Measurements from ENCODE around the gene PPP1R17. TPM values are rescaled to one million over a fixed set of nuclear protein-coding genes. Genes with fewer than 3 reads are reported as not detected.

Gene PPP1R17
- polyA plus RNA-seq, 1 donor from 2014 or later, result not detected

DNA sequence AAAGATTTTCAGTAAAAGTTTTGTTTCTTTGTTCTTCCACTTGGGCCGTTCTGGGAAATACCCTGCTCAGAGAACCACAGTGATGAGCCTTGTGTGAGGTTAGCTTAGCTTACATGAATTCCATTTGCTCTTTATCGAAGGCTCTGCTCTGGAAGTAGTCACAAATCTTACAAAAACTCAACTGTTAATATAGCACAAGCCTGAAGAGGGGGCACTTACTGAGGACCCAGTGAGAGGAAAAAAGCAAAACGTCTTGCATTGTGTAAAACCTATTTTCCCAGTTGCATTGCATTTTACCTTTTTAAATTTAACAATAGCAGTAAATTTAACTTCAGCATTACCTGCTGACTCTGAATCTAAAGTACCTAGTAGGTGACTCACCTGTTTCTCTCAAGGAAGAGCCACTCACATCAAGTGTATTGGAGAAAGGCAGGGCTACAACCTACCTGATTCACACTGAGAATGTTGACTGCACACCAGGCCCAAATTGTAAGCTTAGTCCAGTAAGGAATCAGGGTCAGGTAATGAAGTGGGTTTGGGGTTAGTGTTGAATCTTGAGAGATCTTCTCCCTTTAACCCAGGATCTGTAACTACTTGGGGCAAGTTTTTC, 42.3 kb downstream of the PPP1R17 start:
- no peak overlapping the region for H3K27ac Mint-ChIP-seq
- H3K9me3 Mint-ChIP-seq, result no peaks in the 10 kb centered on the region
- no peaks in the 10 kb centered on the region for H3K27me3 Mint-ChIP-seq
- H3K4me1 Mint-ChIP-seq, result no peaks in the 10 kb centered on the region
- H3K36me3 Mint-ChIP-seq, result peaks cover 2% of the 10 kb centered on the region
- H3K4me3 Mint-ChIP-seq, result no peak overlapping the region

GRCh38 chr7:31734456-31734855, 47.4 kb downstream of the PPP1R17 start:
- no peaks in the 10 kb centered on the region for H3K9me3 Mint-ChIP-seq
- no peak overlapping the region for H3K4me3 Mint-ChIP-seq
- peaks cover 7% of the 10 kb centered on the region for H3K27me3 Mint-ChIP-seq
- H3K4me1 Mint-ChIP-seq, result no peaks in the 10 kb centered on the region
- no peaks in the 10 kb centered on the region for H3K36me3 Mint-ChIP-seq
- H3K27ac Mint-ChIP-seq, result no peak overlapping the region

DNA sequence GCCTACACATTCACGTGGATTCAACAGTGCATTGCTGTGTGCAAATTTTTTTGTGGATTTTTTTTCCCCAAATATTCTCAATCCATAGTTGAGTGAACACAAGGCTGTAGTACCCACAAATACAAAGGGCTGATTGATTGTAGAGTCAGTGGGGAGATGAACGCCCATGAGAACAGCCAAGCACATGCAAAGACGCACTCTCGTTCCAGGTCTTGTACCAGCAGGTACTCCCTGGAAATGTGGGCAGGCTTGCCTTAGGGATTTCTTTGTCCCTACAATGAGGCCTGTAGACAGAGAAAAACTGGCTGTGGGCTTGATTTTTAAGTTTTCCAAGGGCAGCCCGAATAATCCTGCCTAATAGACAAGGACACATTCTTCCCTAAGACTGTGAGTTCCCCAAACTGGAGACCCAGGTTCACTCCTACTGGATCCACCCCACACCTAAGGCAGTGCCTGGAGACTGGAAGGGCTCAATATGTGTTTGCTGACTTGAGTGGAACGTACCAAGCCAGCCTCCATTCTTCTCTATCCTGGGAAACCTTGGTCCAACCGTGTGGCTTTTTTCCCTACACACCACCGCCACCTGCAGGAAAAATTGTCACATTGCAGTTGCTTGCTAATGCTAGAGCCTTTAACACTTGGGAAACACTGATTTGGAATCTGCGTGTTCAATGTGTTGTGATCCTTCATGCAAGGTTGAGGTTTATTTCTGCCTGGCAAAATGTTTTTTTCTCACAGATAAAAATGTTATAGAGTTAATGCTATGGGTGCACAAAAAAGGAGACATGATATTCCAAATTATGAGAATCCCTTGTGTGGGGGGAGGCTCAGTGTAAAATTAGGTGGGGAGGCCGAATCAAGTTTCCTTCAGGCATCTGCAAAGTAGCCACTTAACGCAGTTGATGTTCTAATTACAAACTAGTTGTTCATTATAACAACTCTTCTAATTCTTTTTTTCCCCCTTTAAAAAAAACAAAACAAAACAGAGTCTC, 49.3 kb downstream of the PPP1R17 start:
- H3K4me1 Mint-ChIP-seq, result no peaks in the 10 kb centered on the region
- no peak overlapping the region for H3K4me3 Mint-ChIP-seq
- H3K9me3 Mint-ChIP-seq, result no peaks in the 10 kb centered on the region
- H3K36me3 Mint-ChIP-seq, result no peaks in the 10 kb centered on the region
- peaks cover 7% of the 10 kb centered on the region for H3K27me3 Mint-ChIP-seq
- H3K27ac Mint-ChIP-seq, result no peak overlapping the region

DNA sequence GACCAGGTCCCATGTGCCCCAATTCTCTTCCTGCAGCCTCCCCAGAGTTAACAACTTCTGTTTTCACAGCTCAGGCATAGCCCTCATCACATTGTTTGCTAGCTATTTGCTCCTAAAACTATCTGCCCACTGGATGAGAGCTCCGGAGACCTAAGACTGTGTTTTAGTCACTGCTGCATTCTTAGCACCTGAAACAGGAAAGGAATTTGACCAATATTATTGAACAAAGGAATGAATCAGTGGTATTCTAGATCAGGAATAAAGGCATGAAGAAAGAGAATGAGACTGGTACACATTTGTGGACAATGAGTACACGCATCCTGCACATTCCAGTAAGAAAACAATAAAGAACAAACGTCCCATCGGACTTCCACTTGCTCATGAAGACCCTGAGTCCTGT, 54.8 kb downstream of the PPP1R17 start:
- H3K27ac Mint-ChIP-seq, result no peak overlapping the region
- no peak overlapping the region for H3K4me3 Mint-ChIP-seq
- H3K36me3 Mint-ChIP-seq, result no peaks in the 10 kb centered on the region
- H3K4me1 Mint-ChIP-seq, result no peaks in the 10 kb centered on the region
- H3K27me3 Mint-ChIP-seq, result peaks cover 7% of the 10 kb centered on the region
- no peaks in the 10 kb centered on the region for H3K9me3 Mint-ChIP-seq

DNA sequence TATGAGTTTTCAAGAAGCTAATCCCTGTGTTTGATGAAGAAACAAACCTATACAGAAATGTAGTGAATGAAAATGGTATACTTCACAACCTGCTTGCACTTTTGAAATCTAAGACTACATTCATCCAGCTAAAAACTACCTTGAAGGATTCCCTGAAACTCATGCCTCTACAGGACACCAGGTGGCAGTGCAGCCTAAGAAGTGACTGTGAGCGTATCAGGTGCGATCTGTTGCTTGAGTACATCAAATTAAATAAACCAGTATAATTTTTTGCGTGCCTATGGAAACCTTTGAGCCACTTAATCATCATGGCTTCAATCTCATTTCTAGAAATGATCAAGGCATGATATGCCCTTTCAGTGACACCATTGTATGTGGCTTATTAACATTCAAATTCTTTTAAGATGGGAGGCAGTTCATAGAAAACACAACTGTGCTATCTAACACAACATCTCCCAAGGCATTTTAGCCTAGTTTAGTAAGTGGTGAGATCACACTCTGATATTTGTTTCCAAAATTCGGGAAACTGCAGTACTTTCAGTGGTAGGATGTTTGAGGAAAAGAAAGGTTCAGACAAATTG, 57.4 kb downstream of the PPP1R17 start:
- Mint-ChIP-seq H3K27ac (no peak overlapping the region), H3K4me3 (no peak overlapping the region), H3K4me1 (no peaks in the 10 kb centered on the region), H3K27me3 (peaks cover 1% of the 10 kb centered on the region), H3K9me3 (no peaks in the 10 kb centered on the region), H3K36me3 (no peaks in the 10 kb centered on the region)

GRCh38 chr7:31747553-31747952, 60.5 kb downstream of the PPP1R17 start:
- no peaks in the 10 kb centered on the region for H3K4me1 Mint-ChIP-seq
- no peaks in the 10 kb centered on the region for H3K36me3 Mint-ChIP-seq
- H3K9me3 Mint-ChIP-seq, result no peaks in the 10 kb centered on the region
- H3K27ac Mint-ChIP-seq, result no peak overlapping the region
- H3K4me3 Mint-ChIP-seq, result no peak overlapping the region
- peaks cover 2% of the 10 kb centered on the region for H3K27me3 Mint-ChIP-seq

DNA sequence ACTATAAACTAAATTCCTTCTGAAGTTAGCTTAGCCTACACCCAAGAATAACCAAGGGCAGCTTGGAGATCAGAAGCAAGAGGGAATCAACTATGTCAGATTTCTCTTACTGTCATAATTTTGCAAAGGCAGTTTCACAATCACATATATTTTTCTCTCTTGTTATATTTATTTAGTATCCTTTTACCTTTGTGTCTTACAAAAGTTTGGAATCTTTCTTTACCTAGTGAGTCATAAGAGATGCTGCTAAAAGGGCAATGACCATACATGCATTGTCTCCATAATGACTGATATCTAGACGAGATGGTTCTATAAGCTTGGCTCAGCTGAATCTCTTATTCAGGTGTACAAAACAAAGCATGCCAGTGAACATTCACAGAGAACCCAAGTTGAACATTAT, 61.1 kb downstream of the PPP1R17 start:
- Mint-ChIP-seq H3K9me3 (no peaks in the 10 kb centered on the region), H3K27ac (no peak overlapping the region), H3K4me1 (no peaks in the 10 kb centered on the region), H3K36me3 (no peaks in the 10 kb centered on the region), H3K27me3 (peaks cover 2% of the 10 kb centered on the region), H3K4me3 (no peak overlapping the region)

- Mint-ChIP-seq H3K4me1 (no peaks in the 10 kb centered on the region), H3K27ac (no peak overlapping the region), H3K36me3 (no peaks in the 10 kb centered on the region), H3K4me3 (no peak overlapping the region), H3K9me3 (no peaks in the 10 kb centered on the region), H3K27me3 (peaks cover 2% of the 10 kb centered on the region)
These were observed 64.7 kb downstream of the PPP1R17 start for GRCh38 chr7:31751726-31752125.

Other genes with a start within 250 kb of the PPP1R17 start
- gene ITPRID1, start 173.1 kb upstream of the PPP1R17 start, polyA plus RNA-seq, result not detected

Measured in IgD-negative memory B cell (primary cell).